GM12801 (cell line): ENCODE measurements around the gene GGT6.

Experiments
- TF ChIP-seq, protein P1 (sequence below): IDR thresholded peaks from one replicate; pipeline ENCODE4 v1.5.1; 2011; ENCODE audit warnings: control low read depth; ENCODE audit not compliant: insufficient read length; ENCODE audit errors: extremely low read depth

Gene GGT6

GRCh38 chr17:4507361-4508111 lies 52.8 kb downstream of the GGT6 start:
- TF ChIP-seq, protein P1, sequence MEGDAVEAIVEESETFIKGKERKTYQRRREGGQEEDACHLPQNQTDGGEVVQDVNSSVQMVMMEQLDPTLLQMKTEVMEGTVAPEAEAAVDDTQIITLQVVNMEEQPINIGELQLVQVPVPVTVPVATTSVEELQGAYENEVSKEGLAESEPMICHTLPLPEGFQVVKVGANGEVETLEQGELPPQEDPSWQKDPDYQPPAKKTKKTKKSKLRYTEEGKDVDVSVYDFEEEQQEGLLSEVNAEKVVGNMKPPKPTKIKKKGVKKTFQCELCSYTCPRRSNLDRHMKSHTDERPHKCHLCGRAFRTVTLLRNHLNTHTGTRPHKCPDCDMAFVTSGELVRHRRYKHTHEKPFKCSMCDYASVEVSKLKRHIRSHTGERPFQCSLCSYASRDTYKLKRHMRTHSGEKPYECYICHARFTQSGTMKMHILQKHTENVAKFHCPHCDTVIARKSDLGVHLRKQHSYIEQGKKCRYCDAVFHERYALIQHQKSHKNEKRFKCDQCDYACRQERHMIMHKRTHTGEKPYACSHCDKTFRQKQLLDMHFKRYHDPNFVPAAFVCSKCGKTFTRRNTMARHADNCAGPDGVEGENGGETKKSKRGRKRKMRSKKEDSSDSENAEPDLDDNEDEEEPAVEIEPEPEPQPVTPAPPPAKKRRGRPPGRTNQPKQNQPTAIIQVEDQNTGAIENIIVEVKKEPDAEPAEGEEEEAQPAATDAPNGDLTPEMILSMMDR: no peak
